ENCODE results near the gene ADAM12.

The ADAM12 gene

DNA sequence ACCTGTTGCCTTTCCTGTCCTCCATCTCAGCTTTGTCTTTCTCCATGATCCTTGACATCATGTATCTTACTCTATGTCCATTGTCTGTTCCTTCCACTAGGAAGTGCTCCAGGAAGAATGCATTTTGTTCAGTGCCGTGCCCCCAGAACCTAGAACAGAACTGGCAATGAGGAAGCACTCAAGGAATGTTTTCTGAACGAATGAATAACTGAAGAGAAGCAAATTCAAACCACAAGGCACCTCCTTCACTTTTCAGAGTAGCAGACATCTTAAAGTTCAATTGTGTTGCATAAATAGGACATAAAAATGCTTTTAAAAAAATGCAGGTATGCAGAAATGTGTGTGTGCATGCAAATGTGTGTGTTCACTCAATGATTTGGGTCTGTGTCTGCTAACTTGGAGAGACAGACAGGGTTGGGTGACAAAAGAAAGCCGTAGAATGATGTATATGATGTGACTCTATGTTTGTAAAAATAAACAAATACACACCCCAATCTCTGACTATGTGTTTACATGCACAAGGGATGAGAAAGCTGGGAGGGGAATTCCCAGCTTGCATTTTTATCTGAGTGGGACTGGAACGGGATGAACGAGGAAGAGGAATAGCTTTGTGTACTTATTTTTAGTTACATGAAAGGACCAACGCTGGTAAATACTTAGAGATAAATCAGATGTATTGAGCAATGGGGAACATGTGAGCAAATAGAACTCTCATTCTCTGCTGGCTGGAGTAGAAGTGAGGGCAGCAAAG, 254.2 kb downstream of the ADAM12 start:
- DNase-seq = peak; percentile 63

DNA sequence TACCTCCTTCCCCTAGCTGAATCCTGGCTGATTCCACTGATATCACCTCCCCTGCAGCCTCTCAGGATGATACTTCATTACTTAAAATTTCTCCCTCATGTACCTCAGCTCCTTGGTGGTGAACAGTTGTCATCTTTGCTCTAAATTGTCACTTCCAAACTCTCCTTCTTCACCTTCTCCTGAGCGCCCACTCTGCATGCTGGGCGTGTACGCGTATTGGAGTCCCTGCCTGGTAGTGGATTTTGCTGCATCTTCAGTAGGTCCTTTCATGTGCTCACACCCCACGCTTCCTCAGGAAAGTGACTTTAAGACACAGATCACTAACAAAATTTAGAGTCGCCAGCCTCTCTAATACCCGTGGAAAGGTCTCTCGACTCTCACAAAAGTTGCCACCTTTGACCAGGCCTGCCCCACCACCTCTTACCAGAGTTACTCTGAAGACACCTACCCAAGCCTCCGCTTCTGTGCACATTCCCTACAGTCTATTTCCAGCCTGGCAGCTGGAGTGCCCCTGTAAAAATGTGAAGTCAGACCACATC, 255.1 kb downstream of the ADAM12 start:
- no peak for DNase-seq

DNA sequence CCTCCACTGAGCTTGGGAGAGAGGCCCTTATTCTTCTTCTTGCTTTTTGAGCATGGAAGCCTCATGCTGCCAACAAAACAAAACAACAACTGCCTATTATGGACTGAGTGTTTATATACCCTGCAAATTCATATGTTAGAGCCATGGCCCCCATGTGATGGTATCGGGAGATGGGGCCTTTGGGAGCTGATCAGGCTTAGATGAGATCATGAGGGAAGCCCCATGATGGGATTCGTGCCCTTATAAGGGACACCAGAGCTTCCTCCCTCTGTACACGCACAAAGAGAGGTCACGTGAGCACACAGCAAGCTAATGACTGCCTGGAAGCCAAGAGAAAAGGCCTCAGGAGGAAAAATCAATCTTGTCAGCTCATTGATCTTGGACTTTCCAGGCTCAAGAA, 256.9 kb downstream of the ADAM12 start:
- peak; percentile 28 for DNase-seq

DNA sequence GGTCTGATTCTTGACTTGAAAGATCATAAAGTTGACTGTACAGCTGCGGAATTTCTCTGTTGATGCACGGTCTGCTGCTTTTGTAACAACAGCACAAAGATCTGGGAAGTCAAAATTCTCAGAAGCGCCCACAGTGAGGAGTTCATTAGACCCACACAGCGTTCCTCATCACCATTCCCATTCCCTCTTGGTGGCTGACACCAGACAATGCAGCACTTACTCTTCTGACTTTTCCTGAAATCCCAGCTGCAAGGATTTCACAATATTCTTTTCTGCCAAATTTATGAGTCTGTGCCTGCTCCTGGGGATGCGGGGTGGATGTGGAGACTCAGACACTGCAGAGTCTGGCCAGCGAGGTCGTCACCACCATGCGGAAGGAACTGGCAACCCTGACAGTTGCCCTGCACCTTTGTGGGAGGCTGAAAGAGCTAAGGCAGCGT, 258.0 kb downstream of the ADAM12 start:
- peak; percentile 76 for DNase-seq

DNA sequence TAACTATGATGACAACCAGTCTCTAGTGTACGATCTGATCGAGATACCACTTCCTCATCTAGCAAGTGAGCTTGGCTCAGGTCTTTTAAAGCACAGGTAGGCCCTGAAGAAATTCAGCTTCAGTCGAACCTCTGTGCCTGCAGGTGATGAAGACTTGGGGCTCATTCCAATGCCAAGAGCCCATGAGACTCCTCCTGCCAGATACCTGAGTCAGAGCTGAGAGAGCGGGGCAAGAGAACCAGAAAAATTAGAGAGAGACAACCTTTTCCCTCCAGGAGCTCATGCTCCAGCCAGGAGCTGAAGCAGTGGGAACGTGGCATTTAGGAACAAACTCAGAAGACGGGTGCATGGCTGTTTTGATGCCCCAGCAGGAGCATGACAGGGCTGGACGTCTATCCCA, 259.3 kb downstream of the ADAM12 start:
- no peak for DNase-seq

DNA sequence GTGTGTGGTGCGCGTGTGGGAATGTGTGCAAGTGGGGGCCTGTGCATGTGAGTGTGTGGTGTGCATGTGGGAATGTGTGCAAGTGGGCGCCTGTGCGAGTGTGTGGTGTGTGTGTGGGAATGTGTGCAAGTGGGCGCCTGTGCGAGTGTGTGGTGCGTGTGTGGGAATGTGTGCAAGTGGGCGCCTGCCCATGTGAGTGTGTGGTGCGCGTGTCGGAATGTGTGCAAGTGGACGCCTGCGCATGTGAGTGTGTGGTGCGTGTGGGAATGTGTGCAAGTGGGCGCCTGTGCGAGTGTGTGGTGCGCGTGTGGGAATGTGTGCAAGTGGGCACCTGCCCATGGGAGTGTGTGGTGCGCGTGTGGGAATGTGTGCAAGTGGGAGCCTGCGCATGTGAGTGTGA, 259.7 kb downstream of the ADAM12 start:
- no peak for DNase-seq

DNA sequence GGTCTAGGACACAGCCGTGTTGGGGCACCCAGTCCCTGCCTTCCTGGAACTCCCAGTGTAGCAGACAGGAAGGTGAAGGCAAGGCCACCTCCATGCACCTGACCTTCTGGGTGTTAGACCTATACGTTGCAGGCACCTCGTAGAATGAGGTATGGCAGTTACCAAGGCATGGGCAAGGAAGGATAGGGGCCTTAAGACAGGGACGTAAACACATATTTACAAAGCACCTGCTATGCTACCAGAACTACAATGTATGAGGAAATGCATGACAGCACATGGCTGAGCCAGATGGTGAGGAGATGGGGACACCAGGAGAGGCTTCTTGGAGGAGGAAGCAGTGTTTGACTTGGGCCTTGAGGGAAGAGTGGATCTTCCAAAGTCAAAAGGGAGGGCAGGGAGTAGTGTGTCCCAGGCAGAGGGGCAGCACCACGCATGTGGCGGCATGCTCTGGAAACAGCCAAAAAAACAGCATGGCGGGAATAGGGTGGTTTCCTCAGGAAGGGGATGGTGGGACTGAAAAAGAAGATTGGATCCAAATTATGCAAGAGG, 260.7 kb downstream of the ADAM12 start:
- DNase-seq = no peak

DNA sequence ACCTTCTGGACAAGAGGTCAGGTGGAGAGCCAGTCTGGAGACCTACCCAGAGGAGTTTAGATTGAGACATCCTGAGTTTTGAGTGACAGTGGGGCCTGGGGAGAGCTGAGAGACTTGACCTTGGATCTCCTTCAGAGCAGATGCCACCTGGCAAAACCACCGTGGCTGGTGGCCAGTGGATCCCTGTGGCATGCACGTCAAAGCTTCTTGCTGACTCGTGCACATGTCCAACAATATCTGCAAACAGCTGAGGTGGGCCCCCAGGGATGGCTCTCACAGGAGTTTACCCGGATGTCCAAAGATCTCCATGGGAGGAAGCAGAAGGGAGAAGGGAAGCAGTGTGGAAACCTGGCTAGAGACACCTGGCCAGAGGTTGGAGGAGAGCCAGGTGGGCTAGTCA, 261.4 kb downstream of the ADAM12 start:
- DNase-seq = no peak

DNA sequence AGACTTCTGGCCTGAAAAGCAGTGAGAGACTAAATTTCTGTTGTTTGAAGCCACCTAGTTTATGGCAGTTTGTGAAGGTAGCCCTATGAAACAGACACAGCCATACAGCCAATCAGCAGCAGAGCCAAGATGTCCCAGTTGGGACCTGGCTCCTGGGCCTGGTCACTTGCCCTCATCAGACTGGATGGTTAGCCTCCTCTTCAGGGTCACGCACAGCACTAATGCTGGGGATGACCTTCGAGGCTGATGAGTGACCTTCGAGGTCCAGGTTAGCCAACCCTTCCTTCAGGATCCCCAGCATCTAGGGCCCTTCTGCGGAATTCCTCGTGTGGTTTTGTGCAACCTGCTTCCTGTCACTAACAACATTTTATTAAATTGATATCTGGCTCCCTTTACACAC, 262.3 kb downstream of the ADAM12 start:
- DNase-seq = no peak

DNA sequence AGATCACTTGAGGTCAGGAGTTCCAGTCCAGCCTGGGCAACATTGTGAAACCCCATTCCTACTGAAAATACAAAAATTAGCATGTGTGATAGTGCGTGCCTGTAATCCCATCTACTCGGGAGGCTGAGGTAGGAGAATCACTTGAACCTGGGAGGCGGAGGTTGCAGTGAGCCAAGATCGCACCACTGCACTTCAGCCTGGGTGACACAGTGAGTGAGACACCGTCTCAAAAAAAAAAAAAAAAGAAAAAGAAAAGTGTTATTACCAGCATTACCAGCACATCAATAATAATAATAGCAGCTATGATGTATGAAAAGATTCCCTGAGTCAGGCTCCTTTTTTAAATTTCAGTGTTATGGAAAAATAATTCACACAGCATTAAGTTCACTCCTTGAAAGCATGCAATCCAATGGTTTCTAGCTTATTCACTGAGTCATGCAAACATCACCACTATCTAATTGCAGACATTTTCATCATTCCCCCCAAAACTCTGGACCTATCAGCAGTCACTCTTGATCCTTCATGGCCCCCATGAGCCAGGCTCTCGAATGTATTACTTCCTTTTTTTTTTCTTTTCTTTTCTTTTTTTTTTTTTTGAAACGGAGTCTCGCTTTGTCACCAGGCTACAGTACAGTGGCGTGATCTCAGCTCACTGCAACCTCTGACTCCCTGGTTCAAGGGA, 263.5 kb downstream of the ADAM12 start:
- DNase-seq = peak; percentile 84

DNA sequence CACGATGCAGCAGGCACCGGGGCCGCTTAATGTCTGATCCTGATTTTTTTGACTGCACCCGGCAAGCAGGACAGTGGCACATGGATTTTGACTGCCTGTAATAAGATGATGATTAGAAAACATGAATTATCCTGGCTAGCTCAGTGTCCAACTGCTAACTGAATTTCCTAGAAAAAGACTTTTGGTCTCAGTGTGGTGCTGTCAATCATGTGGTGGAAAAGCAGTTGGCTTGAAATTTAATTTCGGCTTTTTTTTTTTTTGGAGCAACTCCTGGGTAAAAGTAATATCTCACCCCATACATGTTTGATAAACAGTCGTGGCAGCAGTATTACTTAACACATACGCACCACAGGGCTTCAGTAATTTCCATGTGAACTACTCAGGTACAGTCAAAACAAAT, 264.2 kb downstream of the ADAM12 start:
- no peak for DNase-seq

DNA sequence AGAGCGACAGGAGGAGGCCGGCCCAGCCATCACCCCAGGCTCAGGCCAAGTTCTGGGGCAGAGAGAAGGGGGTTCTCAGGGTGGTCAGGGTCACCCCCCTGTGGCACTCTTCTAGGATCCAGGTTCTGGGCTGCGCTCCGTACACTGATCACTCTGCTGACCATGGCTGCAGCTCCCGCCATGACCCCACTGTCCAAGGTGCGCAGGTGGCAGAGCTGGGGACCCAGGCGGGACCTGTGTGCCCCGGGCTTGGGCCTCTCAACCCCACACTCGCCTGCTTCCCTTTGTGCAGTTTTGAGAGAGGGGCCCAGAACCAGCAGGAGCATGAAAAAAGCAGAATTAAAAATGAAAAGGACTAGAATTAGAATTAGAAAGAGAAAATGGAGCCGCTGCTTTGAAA, 264.8 kb downstream of the ADAM12 start:
- no peak for DNase-seq

DNA sequence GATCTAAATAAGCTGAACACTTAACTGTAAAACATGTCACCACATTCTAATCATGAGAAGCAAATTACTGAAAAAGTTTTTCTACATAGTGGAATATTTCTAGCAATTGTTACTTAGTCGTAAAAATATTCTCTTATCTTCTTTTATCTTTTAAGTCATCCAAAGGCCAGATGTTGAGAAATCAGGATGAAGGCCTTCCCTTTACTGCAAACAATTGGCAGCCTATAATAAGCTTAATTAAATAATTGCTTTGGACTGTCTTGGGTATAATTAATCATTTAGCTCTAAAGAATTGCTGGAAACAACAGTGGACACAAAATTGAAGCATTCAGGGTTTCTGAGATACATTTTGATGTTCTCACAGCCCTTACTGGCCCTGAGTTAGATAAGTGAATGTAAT, 265.4 kb downstream of the ADAM12 start:
- DNase-seq = peak; percentile 75

DNA sequence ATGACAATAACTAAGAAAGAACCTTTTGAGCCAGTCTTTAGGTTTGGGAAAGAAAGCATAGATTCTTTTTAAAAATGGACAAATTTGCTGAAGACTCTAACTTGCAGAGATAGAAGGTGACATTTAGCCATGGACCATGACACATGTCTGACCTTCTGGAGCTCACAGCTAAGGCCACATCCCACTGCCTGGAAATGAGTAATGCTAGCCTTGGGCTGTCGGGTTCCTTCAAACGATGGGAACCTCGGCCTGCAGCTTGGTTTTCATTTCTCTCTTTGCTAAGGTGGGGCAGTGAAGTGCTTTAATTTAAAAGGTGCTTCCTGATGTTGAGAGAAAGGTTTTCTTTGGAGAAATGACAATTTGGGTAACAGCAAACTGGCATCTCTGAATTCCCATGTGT, 268.7 kb downstream of the ADAM12 start:
- DNase-seq = no peak

DNA sequence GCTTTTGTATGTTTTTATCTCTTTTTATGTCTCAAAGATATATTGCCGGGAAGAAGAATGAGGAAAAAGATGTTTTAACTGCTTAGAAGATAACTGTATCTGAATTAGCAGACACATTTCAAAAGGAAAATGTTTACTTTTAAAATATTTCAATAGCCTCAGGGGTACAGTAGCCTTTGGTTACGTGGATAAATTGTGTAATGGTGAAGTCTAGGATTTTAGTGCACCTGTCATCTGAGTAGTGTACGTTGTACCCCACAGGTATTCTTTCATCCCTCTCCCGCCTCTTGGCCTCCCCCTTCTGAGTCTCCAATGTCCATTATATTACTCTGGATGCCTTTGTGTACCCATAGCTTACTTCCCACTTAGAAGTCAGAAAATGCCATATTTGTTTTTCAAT, 269.8 kb downstream of the ADAM12 start:
- no peak for DNase-seq

DNA sequence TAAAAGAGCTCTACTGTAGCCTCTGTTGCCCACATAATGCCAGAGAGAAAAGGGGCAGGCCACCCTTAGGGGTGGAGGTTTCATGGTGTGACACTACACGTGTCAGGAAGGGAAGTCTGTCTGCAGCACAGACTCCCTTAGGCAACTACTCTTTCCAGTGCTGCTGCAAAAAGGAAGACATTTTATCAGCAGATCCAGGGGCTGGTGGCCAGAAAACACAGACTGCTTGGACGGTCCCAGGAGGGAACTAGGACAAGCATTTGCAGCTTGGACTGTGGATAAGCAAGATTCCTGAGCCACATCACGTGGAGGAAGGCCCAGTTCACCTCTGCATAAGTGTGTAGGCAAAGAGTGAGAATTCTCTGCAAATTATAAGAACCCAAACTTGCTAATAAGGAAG, 271.1 kb downstream of the ADAM12 start:
- DNase-seq = no peak

DNA sequence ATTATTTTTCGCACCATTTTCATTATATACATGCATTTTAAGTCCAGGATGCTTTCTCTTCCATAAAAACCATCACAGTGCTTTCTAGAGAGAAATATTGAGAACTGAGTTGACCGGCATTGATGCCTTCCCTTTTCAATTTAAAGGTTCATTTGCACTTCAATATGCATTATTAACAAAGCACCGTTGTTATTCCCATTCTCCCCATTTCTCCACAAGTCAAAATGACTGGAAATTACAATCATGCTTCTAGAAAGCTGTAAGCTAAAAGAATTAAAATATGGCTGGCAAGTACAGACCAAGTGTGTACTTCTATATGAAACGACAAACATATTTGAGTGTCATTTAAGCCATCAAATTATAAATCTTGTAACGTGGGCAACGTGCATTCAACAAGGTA, 272.4 kb downstream of the ADAM12 start:
- DNase-seq = no peak

DNA sequence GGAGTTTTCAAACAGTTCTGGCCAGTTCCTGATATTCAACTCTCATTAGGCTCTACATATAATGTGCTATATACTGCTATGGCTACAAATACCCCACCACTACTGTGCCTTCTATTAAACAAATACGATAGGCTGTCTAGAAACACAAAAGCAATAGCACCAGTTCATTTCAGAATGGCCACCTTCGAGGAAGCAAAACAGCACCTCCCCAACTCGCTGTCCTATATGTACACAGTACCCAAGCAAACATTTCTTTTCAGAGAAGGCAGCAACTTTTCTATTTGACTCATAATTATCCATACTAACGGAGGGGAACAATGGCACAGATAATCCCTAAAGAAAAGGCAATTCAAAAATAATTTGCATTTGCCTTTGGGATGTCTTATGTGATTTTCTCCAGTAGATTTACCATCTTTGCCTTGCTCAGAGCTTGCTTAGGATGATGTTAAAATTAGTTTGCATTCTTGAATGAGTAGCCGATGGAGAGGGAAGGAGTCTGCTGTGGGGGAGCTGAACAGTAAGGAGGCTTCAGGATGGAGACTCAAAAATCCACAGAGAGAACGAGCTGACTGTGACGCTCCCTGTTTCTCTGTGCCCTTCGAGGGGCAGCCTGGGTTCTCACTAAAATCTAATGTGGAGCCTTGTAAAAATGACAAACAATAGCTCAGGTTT, 273.3 kb downstream of the ADAM12 start:
- no peak for DNase-seq

DNA sequence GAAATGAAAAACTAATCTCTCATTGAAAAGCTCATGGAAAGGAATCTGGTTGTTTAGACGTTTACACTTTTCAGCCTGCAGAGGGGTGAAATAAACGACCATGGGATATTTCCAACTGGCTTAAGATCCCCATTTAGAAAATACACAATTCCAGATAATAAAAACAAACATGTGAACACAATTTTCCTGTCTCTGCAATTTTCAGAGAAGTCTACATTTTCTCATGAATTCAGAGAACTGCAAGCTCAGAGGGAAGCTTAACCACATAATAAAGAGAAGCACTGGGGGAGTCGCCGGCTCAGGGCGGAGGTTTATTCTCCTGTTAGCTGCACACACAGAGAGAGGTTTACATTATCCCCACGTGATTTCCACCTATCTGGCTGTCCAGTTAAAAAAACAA, 276.8 kb downstream of the ADAM12 start:
- DNase-seq = no peak

DNA sequence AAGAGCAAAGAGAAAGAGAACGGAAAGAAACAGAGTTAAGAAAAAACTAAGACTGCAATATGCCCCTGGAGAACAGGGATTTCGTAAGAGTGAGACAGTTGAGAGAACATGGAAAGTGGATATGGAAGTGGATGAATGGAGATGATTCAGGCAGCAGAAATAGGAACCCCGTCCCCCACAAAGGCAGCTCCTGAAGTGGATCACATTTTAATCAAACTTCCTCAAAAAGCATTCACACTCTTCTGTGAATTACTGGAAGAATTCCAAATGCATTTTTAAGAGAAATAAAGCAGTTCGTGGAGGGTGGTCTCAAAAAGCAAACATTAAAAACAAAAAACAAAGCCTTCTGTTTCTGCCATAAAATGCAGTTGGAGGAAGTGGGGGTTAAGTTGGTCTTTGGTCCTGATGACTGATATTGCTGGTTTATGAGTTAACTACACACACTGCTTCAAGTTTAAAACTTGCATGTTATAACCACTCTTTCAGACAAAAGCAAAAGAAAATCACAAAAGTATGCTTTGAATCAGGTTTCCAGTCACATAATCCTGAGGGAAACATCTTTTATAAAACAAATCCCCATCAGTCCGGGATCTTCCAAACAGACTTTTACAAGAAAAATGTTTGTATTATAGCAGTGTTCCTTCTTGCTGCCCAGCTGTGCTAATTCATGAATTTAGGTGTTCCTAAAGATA, 277.6 kb downstream of the ADAM12 start:
- DNase-seq = peak; percentile 71

DNA sequence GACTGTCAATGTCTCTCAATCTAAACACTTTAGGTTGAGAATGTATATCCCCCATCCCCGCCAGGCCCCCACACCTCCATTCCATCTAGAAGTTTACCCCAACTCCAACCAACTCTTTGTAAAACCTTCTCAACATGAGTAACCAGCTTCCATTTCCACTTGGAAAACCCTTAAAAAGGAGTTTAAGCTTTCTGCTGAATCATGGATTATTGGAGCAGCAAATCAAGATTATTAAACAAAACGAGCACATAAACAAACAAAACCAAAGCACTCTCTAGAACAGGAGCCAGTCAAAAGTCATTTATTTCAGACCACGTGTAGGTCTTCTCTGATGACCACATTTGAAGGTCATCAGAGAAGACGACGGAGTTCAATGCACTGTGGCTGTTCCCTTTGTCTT, 278.4 kb downstream of the ADAM12 start:
- no peak for DNase-seq

DNA sequence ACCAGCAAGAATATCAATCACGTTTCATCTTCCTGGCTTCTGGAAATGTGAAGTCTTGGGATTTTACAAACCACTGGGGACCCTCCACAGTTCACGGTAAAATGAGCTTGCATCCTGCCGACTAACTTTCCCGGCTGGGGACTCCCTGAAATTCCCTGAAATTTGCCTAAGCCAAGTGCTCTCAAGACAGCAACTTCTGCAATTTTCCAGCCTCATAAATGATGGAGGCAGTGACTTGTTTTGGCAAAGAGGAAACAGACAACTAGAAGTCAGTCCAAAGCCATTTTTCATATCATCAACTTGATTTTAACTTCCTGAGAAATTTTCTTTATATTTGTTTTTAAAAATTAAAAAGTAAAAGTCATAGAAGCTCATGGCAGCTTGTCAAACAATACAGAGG, 279.6 kb downstream of the ADAM12 start:
- DNase-seq = no peak

DNA sequence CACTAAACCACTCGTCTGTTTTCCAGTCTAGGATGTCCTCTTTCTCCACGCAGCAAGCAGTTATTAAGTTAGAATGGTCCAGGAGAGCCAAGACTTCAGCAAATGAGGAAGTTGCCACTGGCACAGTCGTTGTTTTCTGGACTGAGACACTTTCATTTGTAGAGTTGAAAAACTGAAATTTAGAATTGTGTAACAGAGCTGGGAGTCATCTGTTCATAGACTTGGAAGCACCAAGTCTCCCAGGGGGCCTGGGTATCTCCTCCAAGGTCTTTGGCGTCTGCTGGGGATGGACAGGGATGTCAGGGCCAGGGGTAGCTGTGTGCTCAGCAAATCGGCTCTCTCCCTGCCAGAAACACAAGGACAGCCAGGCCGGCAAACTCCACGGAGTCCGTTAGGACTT, 283.5 kb downstream of the ADAM12 start:
- DNase-seq = no peak

Measured in fibroblast of skin of right quadriceps (primary cell).